Ammon's horn (tissue), 1 donor: ENCODE results near the gene DOK1.

Source experiments
- DNase-seq: peaks from one replicate; pipeline ENCODE4 v3.0.0-alpha.2; 2016; ENCODE audit warnings: low spot score

DOK1 gene

GRCh38 chr2:74602586-74603281 lies 48.2 kb downstream of the DOK1 start:
- DNase-seq: no peak

- DNase-seq: no peak
Measured at GRCh38 chr2:74603282-74604000, 48.9 kb downstream of the DOK1 start.

GRCh38 chr2:74606927-74607326 lies 52.4 kb downstream of the DOK1 start:
- DNase-seq: no peak
